ENCODE results near the gene ENTREP1.

ENTREP1 gene

DNA sequence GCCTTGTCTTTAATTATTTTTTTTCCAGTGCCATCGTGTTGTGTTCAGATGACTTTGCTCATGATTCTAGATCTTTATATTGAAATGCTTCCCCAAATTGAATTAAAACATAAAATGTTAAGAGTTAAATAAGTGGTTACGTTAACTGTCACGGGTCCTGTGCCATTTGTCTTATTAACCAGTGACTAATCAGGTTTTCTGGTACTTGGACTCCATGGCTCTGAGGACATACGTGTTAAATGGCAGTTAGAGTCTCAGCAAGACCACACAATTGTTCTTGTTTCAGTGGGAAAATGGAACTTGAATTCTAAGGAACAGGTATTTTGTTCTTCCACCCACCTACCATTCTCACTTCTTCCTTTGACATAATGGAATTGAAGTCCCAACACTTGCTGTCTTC is 32.8 kb downstream of the ENTREP1 start:
- Mint-ChIP-seq H3K4me1 (peaks cover 20% of the 10 kb centered on the region), H3K9me3 (no peaks in the 10 kb centered on the region), H3K27ac (no peak overlapping the region), H3K4me3 (no peak overlapping the region), H3K36me3 (ENCODE audit: low read depth) (no peaks in the 10 kb centered on the region), H3K27me3 (ENCODE audit: low read depth, poor library complexity) (peaks cover 7% of the 10 kb centered on the region)
- DNase-seq, result no peak
- TF ChIP-seq CTCF (IDR thresholded peaks at IDR 0.05), result no peak

DNA sequence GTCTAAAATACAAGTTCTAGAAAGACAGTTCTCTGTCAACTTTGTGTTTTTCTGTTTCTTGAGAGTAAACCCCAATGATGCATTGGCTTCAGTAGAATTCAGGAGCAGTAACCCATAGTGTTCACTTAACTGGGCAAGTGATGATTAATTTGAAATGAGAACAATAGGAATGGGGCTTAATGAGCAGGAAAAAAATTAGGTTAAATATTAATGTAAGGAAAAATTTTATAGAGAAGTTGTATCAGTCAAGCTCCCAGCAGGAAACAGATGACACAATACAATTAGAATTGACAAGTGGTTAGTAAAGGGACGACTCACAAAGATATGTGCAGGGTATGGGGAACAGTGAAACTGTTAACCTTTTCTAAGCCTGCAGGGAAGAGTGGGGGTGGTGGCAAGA is 38.2 kb downstream of the ENTREP1 start:
- H3K4me3 Mint-ChIP-seq, result no peak overlapping the region
- H3K27me3 Mint-ChIP-seq (ENCODE audit: low read depth, poor library complexity), result peaks cover 8% of the 10 kb centered on the region
- no peaks in the 10 kb centered on the region for H3K4me1 Mint-ChIP-seq
- peaks cover under 1% of the 10 kb centered on the region for H3K36me3 Mint-ChIP-seq (ENCODE audit: low read depth)
- no peak for DNase-seq
- no peak for TF ChIP-seq CTCF (IDR thresholded peaks at IDR 0.05)
- H3K9me3 Mint-ChIP-seq, result peaks cover 4% of the 10 kb centered on the region
- no peak overlapping the region for H3K27ac Mint-ChIP-seq

DNA sequence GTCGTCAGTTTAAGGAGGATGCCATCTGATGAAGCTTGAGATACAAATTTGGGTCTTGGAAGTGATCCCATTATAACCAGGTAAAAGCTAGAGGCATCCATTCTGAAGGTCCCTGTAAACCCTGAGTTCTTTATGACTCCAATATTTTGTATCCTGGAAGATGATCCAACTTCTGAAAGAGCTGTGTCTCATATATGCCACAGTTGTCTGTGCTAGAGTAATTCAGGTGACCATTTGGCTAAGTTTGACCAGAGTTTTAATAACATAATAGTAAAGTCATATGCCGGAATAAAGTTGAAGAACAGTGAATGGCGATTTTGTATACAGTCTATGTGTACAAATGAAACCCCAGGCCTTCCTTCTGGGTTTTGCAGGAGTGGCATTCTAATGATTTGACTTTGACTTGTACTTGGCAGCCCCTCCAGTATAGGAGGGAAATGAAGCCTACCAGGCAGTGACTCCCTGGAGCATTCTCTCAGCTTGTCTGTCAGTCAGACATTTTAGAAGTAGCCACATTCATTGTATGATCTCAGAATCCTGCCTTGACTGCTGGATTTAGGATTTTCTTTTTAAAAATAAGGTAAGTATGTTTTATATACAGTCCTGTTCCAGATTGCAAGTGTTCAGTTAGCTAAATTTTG is 39.6 kb downstream of the ENTREP1 start:
- Mint-ChIP-seq H3K27me3 (ENCODE audit: low read depth, poor library complexity) (peaks cover 8% of the 10 kb centered on the region), H3K9me3 (peaks cover 17% of the 10 kb centered on the region)
- DNase-seq, result no peak

DNA sequence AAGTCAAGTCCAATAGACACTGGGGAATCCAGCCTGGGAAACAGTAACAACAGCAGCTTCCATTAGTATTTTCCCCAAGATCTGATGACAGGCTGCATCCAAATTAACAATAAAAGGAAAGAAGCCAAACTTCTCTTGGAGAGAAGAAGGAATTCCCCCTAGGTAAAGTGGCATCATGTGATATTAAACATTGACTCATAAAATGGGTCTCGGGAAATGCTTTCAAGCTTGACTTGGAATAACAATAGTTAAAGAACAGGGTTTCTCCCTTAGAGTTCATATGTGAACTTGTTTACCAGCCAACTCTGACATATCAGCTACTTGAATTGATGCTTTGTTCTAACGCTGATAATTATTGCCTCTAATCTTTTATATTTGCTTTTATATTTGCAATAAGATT is 45.4 kb downstream of the ENTREP1 start:
- no peak for DNase-seq
- Mint-ChIP-seq H3K9me3 (peaks cover 18% of the 10 kb centered on the region), H3K27ac (no peak overlapping the region), H3K4me1 (no peaks in the 10 kb centered on the region), H3K27me3 (ENCODE audit: low read depth, poor library complexity) (no peaks in the 10 kb centered on the region), H3K4me3 (no peak overlapping the region), H3K36me3 (ENCODE audit: low read depth) (peaks cover 4% of the 10 kb centered on the region)
- TF ChIP-seq CTCF (IDR thresholded peaks at IDR 0.05), result no peak

More for the DNA sequence above, 39.6 kb downstream of the ENTREP1 start:
- H3K4me3 Mint-ChIP-seq, result no peak overlapping the region
- no peak overlapping the region for H3K27ac Mint-ChIP-seq
- no peaks in the 10 kb centered on the region for H3K4me1 Mint-ChIP-seq
- H3K36me3 Mint-ChIP-seq (ENCODE audit: low read depth), result peaks cover 4% of the 10 kb centered on the region
- TF ChIP-seq CTCF (IDR thresholded peaks at IDR 0.05), result no peak

DNA sequence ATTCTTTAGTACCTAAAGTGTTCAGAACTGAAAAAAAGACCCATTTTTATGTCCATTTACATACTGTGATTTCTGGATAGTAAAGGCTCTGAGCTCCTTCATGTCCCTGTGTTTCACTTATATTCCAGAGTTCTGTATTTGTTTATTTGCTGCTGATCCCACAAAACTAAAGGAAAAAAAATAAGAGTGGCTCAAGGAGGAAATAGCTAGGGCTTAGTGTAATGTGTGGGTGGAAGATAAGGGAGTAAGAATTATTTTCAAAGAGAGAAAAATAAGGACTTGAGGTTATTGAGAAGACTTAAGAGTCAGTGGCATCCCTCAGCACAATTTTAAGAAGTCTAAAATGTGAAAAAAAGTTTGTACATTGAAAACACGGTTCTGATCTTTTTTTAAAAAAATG is 46.0 kb downstream of the ENTREP1 start:
- H3K36me3 Mint-ChIP-seq (ENCODE audit: low read depth), result peaks cover 4% of the 10 kb centered on the region
- DNase-seq, result no peak
- TF ChIP-seq CTCF (IDR thresholded peaks at IDR 0.05), result no peak
- peaks cover under 1% of the 10 kb centered on the region for H3K4me1 Mint-ChIP-seq
- no peaks in the 10 kb centered on the region for H3K27me3 Mint-ChIP-seq (ENCODE audit: low read depth, poor library complexity)
- peaks cover 18% of the 10 kb centered on the region for H3K9me3 Mint-ChIP-seq
- no peak overlapping the region for H3K4me3 Mint-ChIP-seq
- no peak overlapping the region for H3K27ac Mint-ChIP-seq

GRCh38 chr9:69376651-69377050 is 51.6 kb downstream of the ENTREP1 start:
- Mint-ChIP-seq H3K27me3 (ENCODE audit: low read depth, poor library complexity) (peaks cover 3% of the 10 kb centered on the region), H3K9me3 (no peaks in the 10 kb centered on the region), H3K36me3 (ENCODE audit: low read depth) (no peaks in the 10 kb centered on the region), H3K4me1 (peaks cover 49% of the 10 kb centered on the region), H3K27ac (no peak overlapping the region), H3K4me3 (no peak overlapping the region)
- no peak for TF ChIP-seq CTCF (IDR thresholded peaks at IDR 0.05)
- no peak for DNase-seq
